Dedifferentiated amniotic fluid mesenchymal stem cell (primary cell): ENCODE data around the gene WDFY2.

Source experiments
- DNase-seq: peaks from one replicate; pipeline ENCODE4 v3.0.0-alpha.2; 2016; ENCODE audit errors: extremely low spot score

WDFY2 gene

GRCh38 chr13:51601601-51602565 lies 17.6 kb downstream of the WDFY2 start:
- DNase-seq: no peak

- DNase-seq: no peak
Measured at GRCh38 chr13:51603716-51604115, 19.5 kb downstream of the WDFY2 start.

GRCh38 chr13:51605698-51606097 lies 21.4 kb downstream of the WDFY2 start:
- DNase-seq: no peak

- DNase-seq: no peak
Measured at GRCh38 chr13:51607165-51607564, 22.9 kb downstream of the WDFY2 start.

GRCh38 chr13:51608857-51609406 lies 24.7 kb downstream of the WDFY2 start:
- no peak for DNase-seq

GRCh38 chr13:51612867-51613266 lies 28.6 kb downstream of the WDFY2 start:
- no peak for DNase-seq

GRCh38 chr13:51613535-51613934 lies 29.3 kb downstream of the WDFY2 start:
- no peak for DNase-seq

- no peak for DNase-seq
Measured at GRCh38 chr13:51614350-51614786, 30.1 kb downstream of the WDFY2 start.

GRCh38 chr13:51618626-51619025 lies 34.4 kb downstream of the WDFY2 start:
- no peak for DNase-seq

- peak; percentile 51 for DNase-seq
Measured at GRCh38 chr13:51619614-51620013, 35.4 kb downstream of the WDFY2 start.

GRCh38 chr13:51620165-51620983 lies 36.1 kb downstream of the WDFY2 start:
- no peak for DNase-seq

GRCh38 chr13:51621602-51622001 lies 37.3 kb downstream of the WDFY2 start:
- no peak for DNase-seq

GRCh38 chr13:51623473-51623872 lies 39.2 kb downstream of the WDFY2 start:
- DNase-seq: no peak

- DNase-seq: no peak
Measured at GRCh38 chr13:51624207-51624606, 39.9 kb downstream of the WDFY2 start.

GRCh38 chr13:51624695-51625345 lies 40.6 kb downstream of the WDFY2 start:
- no peak for DNase-seq

GRCh38 chr13:51625555-51626345 lies 41.5 kb downstream of the WDFY2 start:
- no peak for DNase-seq

GRCh38 chr13:51626749-51627148 lies 42.5 kb downstream of the WDFY2 start:
- no peak for DNase-seq

- DNase-seq: no peak
Measured at GRCh38 chr13:51628059-51628852, 44.0 kb downstream of the WDFY2 start.

- no peak for DNase-seq
Measured at GRCh38 chr13:51629491-51630287, 45.4 kb downstream of the WDFY2 start.
